GM19025 (cell line): ENCODE measurements around the gene RNF44.
A peak's percentile ranks its signal among the peaks of the same experiment; 100 is the strongest.

Source experiments
- ATAC-seq: cut with Tn5 transposase; IDR thresholded peaks from one replicate; pipeline ENCODE4 v1.9.1; 2021; ENCODE audit warnings: mild to moderate bottlenecking, low read depth, moderate library complexity; ENCODE audit not compliant: unreplicated experiment

RNF44 gene

DNA sequence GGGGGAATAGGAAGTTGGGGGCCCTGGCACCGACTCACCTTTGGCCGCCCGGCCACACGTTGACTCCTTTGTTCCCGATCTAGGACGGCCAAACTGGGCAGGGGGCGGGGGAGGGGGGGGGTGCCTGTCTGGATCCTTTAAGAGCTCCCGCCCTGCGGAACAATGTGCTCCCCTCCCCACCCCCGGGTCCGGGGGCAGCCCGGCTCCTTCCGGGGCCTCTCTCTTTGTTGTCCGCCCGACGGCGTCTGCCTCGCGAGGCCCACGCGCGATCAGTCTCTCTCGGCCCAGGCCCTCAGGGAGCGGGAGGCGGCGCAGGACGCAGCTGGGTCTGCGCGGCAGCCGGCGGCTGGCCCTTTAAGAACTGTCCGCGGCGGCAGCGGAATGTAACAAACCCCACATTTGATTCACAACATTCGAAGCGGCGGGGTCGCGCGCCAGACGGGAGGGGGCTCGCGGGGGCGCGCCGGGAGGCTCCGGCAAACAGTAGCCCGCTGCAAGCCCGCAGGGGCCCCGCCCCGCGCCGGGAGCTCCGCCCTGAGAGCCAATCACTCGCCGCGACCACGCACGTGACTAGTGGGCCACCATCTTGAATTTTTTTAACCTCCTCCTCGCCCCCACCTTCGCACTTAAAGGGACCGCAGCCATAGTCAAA is at the start of gene RNF44:
RNF44 (minus strand) TSS at position 501 of the 652 bp plus-strand sequence. CDS start 4,930 bp downstream, outside the sequence.
- peak; percentile 47 for ATAC-seq

DNA sequence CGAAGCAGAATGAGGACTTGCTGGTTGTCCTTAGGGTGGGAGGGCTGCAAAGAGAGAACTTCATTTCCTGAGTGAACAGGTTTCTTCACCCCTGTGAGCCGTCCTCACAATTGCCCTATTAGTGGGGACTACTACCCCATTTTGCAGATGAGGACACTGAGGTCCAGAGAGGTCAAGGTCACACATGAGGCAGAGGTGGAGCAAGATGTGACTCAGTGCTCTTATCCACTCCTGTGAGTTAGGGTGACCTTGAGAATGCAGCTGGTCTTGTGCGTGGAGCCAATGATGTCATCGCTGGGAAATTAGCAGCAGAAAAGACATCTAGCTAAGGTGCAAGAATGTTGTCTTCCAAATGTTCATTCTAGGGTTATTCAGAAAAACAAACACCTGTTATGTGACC is 45.9 kb upstream of the RNF44 start:
- no peak for ATAC-seq

DNA sequence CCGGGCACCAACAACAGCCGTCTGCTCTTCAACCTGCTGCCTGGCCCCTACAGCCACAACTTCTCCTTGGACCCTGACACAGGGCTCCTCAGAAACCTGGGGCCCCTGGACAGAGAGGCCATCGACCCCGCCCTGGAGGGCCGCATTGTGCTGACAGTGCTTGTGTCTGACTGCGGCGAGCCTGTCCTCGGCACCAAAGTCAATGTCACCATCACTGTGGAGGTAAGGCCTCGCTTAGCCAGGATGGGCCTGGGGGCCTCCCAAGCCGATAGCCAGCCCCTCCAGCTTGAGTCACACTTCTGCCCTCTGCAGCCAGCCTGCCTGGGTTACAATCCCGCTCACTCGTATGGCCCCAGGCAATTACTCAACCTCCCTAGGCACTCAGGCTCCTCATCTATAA is 44.2 kb upstream of the RNF44 start:
- ATAC-seq: no peak

DNA sequence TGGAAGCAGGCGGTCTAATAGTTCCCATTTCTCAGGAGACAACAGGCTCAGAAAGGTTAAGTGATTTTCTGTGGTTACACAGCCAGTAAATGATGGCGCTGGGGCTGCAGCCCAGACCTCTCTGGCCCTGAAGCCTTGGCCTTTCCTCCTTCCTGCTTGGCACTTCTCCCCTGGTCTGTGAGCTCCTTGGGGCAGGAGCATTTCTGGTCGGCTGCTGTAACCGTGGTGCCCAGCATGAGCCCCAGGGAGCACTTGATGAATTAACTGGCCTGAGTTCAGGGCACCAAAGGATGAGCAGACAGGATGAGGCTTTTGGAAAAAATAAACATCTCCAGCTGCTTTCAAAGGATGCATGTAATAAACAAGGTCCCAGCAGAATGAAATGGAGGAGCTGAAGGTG is 42.1 kb upstream of the RNF44 start:
- no peak for ATAC-seq

DNA sequence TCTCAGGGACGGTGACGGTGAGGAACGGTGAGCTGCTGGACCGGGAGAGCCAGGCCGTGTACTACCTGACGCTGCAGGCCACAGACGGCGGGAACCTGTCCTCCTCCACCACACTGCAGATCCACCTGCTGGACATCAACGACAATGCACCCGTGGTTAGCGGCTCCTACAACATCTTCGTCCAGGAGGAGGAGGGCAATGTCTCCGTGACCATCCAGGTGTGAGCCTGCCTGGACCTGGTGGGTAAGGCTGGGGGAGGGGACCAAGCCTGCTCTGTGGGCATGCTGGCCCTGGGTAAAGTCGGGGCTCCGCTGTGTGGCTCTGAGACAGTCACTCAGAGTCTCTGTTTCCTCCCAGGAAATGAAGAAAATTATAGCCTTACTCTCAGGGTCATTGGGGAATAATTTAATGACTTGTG is 41.2 kb upstream of the RNF44 start:
- no peak for ATAC-seq

DNA sequence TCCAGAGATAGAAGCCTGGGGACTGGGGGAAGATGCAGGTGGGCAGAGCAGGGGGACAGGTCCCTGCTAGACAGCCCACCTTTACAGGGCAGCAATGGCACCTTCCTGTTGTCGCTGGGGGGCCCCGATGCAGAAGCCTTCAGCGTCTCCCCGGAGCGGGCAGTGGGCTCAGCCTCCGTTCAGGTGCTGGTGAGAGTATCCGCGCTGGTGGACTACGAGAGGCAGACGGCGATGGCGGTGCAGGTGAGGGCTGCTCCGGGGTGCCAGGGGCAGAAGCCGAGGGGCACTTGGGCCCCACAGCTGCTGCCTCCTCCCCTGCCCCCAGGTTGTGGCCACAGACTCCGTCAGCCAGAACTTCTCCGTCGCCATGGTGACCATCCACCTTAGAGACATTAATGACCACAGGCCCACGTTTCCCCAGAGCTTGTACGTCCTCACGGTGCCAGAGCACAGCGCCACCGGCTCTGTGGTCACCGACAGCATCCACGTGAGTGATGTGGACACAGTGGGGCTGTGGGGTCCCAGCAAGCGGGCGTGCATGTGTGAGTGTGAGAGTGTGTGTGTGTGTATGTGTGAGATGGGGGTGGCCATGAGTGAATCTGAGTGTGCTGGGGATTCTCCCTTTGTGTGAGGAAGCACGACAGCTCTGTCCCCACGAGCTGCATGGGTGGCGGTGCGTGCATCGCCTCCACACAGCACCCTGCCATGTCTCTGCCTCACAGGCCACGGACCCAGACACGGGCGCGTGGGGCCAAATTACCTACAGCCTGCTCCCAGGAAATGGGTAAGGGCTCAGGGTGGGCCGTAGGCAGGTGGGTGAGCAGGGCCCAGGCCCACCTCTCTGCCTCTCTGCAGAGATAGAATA is 40.3 kb upstream of the RNF44 start:
- no peak for ATAC-seq

DNA sequence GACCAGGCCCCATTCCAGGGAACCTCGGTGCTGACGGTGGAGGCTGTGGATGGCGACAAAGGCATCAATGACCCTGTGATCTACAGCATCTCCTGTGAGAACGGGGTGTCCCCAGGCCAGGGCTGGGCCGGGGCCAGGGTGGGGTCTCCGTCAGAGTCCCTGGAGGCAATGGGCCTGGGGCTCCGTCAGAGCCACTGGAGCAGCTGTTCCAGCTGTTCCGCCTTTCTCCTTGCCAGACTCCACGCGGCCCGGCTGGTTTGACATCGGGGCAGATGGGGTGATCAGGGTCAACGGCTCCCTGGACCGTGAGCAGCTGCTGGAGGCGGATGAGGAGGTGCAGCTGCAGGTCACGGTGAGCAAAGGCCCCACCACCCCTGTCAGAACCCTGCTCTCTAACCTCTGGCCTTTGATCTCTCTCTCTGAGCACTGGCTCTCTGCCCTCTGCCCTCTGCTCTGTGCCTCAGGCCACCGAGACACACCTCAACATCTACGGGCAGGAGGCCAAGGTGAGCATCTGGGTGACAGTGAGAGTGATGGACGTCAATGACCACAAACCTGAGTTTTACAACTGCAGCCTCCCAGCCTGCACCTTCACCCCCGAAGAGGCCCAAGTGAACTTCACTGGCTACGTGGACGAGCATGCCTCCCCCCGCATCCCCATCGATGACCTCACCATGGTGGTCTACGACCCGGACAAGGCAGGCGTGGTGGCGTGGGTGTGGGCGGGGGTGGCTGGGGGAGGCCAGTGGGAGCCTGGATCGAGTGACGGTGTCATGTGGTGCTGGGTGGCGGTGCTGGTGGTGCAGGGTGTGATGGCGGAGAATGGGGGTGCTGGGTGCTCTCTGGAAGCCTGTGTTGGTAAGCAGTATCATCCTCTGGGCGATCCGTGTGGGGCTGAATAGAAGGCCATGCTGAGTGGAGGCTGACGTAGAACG is 38.6 kb upstream of the RNF44 start:
- no peak for ATAC-seq

DNA sequence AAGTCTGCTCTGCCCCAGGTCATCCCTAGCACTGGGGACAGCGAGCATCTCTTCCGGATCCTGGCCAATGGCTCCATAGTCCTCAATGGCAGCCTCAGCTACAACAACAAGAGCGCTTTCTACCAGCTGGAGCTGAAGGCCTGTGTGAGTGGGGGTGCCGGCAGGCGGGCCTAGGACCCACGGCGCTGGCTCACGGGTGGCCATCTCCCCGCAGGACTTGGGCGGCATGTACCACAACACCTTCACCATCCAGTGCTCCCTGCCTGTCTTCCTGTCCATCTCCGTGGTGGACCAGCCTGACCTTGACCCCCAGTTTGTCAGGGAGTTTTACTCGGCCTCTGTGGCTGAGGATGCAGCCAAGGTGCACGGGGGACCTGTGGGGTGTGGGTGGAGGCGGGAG is 37.9 kb upstream of the RNF44 start:
- ATAC-seq: no peak

DNA sequence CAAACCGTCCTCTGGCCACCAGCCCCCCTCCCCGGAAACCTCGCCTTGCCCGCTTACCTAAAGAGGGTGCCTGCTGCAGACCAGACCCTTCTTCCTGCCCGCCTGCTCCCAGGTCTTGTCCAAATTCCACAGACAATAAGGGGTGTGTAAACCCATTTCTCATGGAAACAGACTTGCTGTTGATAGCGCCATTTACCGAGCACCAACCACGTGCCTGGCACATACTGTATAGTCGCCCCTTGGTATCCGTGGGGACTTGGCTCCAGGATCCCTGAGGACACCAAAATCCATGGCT is 37.0 kb upstream of the RNF44 start:
- no peak for ATAC-seq

DNA sequence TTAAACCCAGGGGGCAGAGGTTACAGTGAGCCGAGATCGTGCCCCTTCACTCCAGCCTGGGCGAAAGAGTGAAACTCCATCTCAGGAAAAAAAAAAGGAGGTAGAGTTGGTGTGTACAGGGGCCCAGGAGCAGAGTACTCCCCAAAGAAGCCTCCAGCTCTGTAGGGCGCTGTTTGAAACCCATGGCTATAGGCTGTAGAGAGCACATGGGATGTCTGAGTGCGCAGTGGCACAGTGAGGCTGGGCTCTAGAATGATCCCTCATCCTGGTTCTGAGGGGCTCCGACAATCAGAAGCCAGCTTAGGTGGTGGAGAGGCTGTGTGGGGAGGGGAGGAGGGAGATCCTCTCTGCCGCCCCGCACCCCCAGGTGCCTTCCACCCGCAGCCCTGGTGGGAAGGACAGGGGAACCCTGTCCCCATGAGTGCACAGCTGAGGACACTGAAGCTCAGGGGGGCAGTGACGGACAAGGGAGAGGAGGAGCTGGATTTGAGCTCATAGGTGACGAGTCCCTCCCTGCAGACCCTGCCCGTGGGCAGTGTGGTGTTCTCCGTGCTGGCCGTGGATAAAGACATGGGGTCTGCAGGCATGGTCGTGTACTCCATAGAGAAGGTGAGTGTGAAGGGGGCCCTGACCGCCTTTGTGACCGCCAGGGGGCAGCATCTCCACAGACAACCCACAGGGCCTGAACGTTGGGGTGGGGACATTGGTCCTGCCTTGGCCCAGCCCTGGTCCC is 36.5 kb upstream of the RNF44 start:
- ATAC-seq: no peak

DNA sequence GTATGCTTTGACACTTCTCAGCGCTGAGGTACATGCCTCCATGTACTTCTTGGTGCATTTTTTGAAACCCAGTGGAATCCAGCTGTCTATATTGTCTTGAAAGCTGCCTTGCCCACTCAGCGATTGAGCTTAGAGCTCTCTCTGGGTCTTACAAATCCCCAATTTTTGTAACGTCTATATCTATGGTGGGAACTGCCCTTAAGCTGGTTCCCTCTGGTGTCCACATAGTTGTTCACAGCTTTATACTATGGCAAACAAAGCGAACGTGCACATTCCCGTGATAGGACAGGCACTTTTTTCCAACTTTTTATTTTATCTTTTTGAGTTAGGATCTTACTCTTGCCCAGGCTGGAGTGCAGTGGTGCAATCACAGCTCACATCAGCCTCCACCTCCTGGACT is 32.8 kb upstream of the RNF44 start:
- no peak for ATAC-seq

DNA sequence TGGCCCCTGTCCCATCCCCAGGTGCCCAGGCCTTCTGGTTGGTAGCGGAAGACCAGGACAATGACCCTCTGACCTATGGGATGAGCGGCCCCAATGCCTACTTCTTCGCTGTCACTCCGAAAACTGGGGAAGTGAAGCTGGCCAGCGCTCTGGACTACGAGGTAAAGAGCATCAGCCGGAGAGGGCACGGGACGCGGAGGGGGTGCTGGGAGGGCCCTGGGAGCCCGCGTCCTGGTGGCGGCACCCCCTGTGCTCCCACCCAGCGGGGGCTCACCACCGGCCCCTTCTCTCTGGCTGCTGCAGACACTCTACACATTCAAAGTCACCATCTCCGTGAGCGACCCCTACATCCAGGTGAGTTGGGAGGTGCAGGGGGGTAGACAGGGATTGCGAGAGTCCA is 31.5 kb upstream of the RNF44 start:
- ATAC-seq: no peak

DNA sequence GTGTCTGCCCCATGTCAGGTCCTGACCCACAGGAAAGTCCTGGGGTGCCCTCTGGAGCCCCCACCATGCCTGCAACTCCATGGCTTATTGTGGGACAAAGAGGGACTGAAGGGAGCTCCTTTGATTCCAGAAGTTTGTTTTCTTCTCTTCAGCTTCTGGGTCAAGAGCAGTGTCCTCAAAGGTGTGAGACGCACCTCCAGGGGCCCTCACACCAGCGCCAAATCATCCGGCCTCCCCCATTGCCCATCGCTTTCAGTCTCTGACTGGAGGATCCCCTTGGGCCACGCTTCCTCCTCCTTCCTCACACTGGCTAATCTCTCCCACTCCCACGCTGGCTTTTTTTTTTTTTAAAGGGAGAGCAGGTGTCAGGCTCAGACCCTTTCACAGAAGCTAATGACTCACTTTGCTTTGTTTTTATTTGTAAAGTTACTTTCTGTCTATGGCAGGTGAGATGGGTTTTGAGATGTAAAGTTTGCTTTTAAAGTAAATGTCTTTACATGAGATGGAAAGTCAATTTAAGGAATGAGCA is 28.6 kb upstream of the RNF44 start:
- ATAC-seq: no peak

DNA sequence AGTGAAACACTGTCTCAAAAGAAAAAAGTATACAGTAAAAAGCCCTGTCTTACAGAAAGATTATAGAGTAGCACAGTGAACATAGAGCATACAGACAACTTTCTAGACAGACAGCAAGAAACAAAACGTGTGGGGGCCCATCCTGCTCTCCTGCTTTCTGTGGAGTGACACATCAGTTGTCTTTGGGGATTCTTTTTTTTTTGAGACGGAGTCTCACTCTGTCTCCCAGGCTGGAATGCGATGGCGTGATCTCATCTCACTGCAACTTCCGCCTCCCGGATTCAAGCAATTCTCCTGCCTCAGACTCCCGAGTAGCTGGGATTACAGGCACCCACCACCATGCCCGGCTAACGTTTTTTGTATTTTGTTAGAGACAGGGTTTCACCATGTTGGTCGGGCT is 26.8 kb upstream of the RNF44 start:
- no peak for ATAC-seq

DNA sequence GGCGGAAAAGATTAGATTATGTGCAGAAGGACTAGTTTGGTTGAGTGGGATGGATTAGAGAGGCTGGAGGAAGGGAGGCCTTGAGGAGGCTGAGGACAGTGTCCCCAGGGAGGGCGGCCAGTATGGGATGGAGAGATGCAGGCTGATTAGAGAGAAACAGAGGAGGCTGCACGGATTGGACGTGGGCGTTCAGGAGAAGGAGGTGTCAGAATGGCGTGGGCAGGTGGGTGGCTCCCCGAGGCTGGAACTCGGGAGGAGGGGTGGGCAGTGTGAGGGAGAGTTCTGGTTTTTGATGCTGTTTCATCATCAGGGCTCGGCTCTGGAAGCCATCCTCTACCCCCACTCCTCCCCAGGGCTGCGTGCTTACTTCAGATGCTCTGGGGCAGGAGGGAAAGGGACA is 25.0 kb upstream of the RNF44 start:
- no peak for ATAC-seq

DNA sequence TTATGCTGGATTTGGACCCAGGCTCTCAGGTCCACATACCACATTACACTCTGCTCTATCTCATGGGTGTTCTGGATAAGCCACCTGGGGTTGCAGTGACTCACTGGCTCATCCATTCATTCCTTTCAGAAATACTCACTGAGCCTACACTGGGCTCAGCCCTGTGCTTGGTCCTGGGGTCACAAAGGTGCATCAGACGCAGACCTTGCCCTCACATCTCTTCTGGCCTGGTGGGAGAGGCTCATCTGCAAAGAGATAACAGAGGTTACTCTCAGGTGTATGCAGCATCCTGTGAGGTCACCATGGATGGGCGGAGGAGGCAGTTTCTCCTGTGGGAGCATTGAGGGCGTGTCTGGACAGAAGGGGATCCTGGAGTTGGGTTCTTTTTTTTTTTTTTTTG is 24.1 kb upstream of the RNF44 start:
- ATAC-seq: no peak

DNA sequence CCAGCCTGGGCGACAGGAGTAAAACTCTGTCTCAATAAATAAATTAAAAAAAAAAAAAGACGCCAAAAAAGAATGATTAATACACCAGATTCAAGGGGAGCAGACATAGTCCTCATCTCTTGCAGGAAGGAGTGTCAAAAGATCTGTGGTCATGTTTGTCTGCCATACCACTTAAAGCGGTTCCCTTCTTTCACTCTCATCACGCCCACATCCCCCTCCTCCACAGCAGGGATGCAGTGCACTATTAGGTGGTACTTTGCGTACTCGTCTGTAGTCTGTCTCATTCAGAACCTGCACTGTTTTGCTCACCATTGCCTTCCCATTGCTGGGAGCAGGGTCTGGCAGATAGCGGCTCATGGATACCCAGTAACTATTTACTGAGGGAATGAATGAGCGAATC is 23.2 kb upstream of the RNF44 start:
- ATAC-seq: no peak

DNA sequence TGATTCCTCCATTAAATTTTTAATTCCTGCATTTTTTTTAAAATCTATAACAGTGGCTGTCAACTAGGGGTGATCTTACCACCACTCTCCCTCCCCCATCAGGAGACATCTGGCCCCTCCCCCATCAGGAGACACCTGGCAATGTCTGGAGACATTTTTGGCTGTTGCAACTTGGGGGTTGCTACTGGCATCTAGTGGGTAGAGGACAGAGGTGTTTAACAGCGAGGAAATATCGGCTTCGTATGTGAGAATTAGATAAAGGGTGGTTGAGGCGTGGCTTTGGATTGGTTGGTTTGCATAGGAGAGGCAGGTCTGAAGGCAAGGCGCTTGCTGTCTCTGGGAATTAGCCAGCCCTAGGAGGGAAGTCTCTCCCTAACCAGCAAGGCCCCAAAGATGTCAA is 22.5 kb upstream of the RNF44 start:
- ATAC-seq: no peak

DNA sequence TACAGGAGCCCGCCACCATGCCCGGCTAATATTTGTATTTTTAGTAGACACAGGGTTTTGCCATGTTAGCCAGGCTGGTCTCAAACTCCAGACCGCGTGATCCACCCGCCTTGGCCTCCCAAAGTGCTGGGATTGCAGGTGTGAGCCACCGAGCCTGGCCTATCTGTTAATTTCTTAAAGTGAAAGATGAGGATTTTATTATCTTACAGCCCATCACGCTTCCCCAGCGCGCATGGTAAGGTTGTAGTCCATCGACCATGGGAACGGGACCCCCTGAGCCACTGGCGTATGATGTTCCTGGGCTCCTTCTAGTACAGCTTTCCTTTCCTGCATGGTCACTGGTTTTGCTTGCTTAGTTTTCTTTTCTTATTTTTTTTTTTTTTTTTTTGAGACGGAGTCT is 20.6 kb upstream of the RNF44 start:
- no peak for ATAC-seq
